K562 (cell line): Measurements from ENCODE around the gene DRC3. TPM values are rescaled to one million over a fixed set of nuclear protein-coding genes. Genes with fewer than 3 reads are reported as not detected.

Source experiments
- ATAC-seq: fragments of 200-7000 bp; cut with Tn5 transposase; 3 replicates; pipeline ENCODE4 v1.9.1; 2020; ENCODE audit warnings: moderate library complexity
- BruUV-seq: library from RNA; stranded (reverse); fragments of 400-500 nt; replicated peaks from 2 replicates; lab custom pipeline; 2021; lab: Mats Ljungman, UMichigan
- CTCF ChIA-PET: fragments of 300-600 bp; formaldehyde crosslinking; extraction: SDS; loops from one replicate; lab custom pipeline; 2021; ENCODE audit warnings: low intra/inter-chr PET ratio; lab: Yijun Ruan, JAX
- POLR2A ChIA-PET: fragments of 300-600, 350-650 bp; sonication (Branson Sonifier 250); formaldehyde crosslinking; extraction: SDS; loops from one replicate; lab custom pipeline; 2021; ENCODE audit warnings: antibody characterized with exemption, inconsistent platforms; lab: Yijun Ruan, JAX
- DNase-seq, 4 experiments: peaks; one replicate each; pipeline versions ENCODE4 v3.0.0 to v3.0.0-alpha.2; 2011 to 2018; ENCODE audit warnings: low spot score in 3 of 4, mixed read lengths in 3 of 4; ENCODE audit errors: extremely low read depth in 1 of 4
- FAIRE-seq: peaks from 2 replicates; lab custom pipeline; 2011; peaks lifted over from hg19 to GRCh38; lab: Jason Lieb, UNC
- H2AFZ ChIP-seq: 2 replicates; pipeline ENCODE4 v1.6.0; 2011; ENCODE audit warnings: low read depth, low read length, control low read depth, inconsistent platforms
- H3K27ac ChIP-seq: fragments of 200-600 bp; 3 replicates; pipeline ENCODE4 v1.8.0; 2011; ENCODE audit warnings: low read depth, mild to moderate bottlenecking, control low read depth, inconsistent platforms, low read length, moderate library complexity, mixed read lengths; ENCODE audit errors: extremely low read depth
- H3K27me3 ChIP-seq, 2 experiments: fragments of 300-600 bp in 1 of 2; 2 replicates in 1 of 2; 3 replicates in 1 of 2; pipeline versions ENCODE4 v1.6.0 to v1.8.0; 2011; ENCODE audit warnings: inconsistent platforms in 2 of 2, low read length in 2 of 2, mild to moderate bottlenecking in 1 of 2, mixed read lengths in 1 of 2, moderate library complexity in 1 of 2; ENCODE audit not compliant: control insufficient read depth in 2 of 2, insufficient read depth in 2 of 2
- H3K36me3 ChIP-seq: fragments of 300-600 bp; 3 replicates; pipeline ENCODE4 v1.8.0; 2011; ENCODE audit warnings: mild to moderate bottlenecking, low read length, inconsistent platforms; ENCODE audit not compliant: control insufficient read depth, insufficient read depth
- H3K4me1 ChIP-seq, 2 experiments: fragments of 200-600 bp in 1 of 2; replicated peaks in 1 of 2; 2 replicates in 1 of 2; 3 replicates in 1 of 2; pipeline versions ENCODE4 v1.5.1 to v1.8.0; 2011; ENCODE audit warnings: inconsistent platforms in 2 of 2, low read length in 2 of 2, mild to moderate bottlenecking in 1 of 2, mixed read lengths in 1 of 2, moderate library complexity in 1 of 2; ENCODE audit not compliant: control insufficient read depth in 2 of 2, insufficient read depth in 2 of 2
- H3K4me2 ChIP-seq: 2 replicates; pipeline ENCODE4 v1.6.1; 2011; ENCODE audit warnings: low read length, control low read depth, inconsistent platforms, mixed read lengths; ENCODE audit not compliant: insufficient read depth
- H3K4me3 ChIP-seq: fragments of 200-600 bp; sonication (generic), shearing (Covaris generic); 2 replicates; pipeline ENCODE4 v1.5.1; 2016; ENCODE audit warnings: control low read depth, inconsistent platforms
- H3K79me2 ChIP-seq: fragments of 200-600 bp; 3 replicates; pipeline ENCODE4 v1.8.0; 2011; ENCODE audit warnings: low read length, inconsistent platforms; ENCODE audit not compliant: control insufficient read depth, insufficient read depth
- H3K9ac ChIP-seq, 2 experiments: 2 replicates each; pipeline versions ENCODE4 v1.6.0 to v1.6.1; 2011; ENCODE audit warnings: low read depth in 2 of 2, low read length in 2 of 2, control low read depth in 1 of 2, inconsistent platforms in 1 of 2, mild to moderate bottlenecking in 1 of 2, mixed read lengths in 1 of 2; ENCODE audit not compliant: insufficient read depth in 1 of 2
- H3K9me1 ChIP-seq: one replicate; pipeline ENCODE4 v1.6.0; 2011; ENCODE audit warnings: inconsistent platforms, mild to moderate bottlenecking, low read length, moderate library complexity; ENCODE audit not compliant: control insufficient read depth, insufficient read depth
- H3K9me3 ChIP-seq: replicated peaks from 2 replicates; pipeline ENCODE4 v1.5.1; 2011; ENCODE audit warnings: low read depth, low read length, inconsistent platforms; ENCODE audit not compliant: control insufficient read depth, insufficient read depth
- H4K20me1 ChIP-seq: replicated peaks from 2 replicates; pipeline ENCODE4 v1.6.1; 2011; ENCODE audit warnings: low read length, inconsistent platforms, mixed read lengths; ENCODE audit not compliant: control insufficient read depth, insufficient read depth
- C11orf30 ChIP-seq: fragments of 450-650 bp; IDR thresholded peaks from 2 replicates; pipeline ENCODE4 v1.6.1; 2016; ENCODE audit warnings: low read depth, mild to moderate bottlenecking
- CBX3 ChIP-seq, 2 experiments: IDR thresholded peaks; 1 replicate in 1 of 2; 2 replicates in 1 of 2; pipeline ENCODE4 v1.6.1; 2012; ENCODE audit warnings: inconsistent platforms in 2 of 2, low read length in 2 of 2, borderline replicate concordance in 1 of 2, control low read depth in 1 of 2
- CREB5 ChIP-seq: fragments of 250-450 bp; sonication (Bioruptor Pico); IDR thresholded peaks from 2 replicates; pipeline ENCODE4 v1.5.0; 2020; ENCODE audit warnings: mild to moderate bottlenecking
- EP400 ChIP-seq: fragments of 450-650 bp; IDR thresholded peaks from 2 replicates; pipeline ENCODE4 v1.6.1; 2017; ENCODE audit warnings: antibody characterized with exemption, mild to moderate bottlenecking, moderate library complexity
- FOSL1 ChIP-seq: fragments of 200-800 bp; sonication (Bioruptor generic); conservative IDR thresholded peaks from 2 replicates; pipeline ENCODE4 v1.6.1; 2016; ENCODE audit warnings: missing genetic modification characterization, missing compliant biosample characterization
- MAFG ChIP-seq: fragments of 450-650 bp; conservative IDR thresholded peaks from 2 replicates; pipeline ENCODE4 v1.6.1; 2016; ENCODE audit warnings: missing genetic modification characterization, missing compliant biosample characterization
- MAFK ChIP-seq: IDR thresholded peaks from 2 replicates; pipeline ENCODE4 v1.6.1; 2011; ENCODE audit warnings: low read length, improper control_type of control experiment
- MAZ ChIP-seq, 2 experiments: fragments of 450-650 bp in 1 of 2; sonication (generic) in 1 of 2; formaldehyde crosslinking; IDR thresholded peaks in 1 of 2; conservative IDR thresholded peaks in 1 of 2; 2 replicates each; pipeline versions ENCODE4 v1.4.0 to v1.5.0; 2020; ENCODE audit warnings: mild to moderate bottlenecking in 1 of 2, missing genetic modification reagents in 1 of 2
- MNT ChIP-seq, 2 experiments: fragments of 450-650 bp; conservative IDR thresholded peaks; 2 replicates each; pipeline ENCODE4 v1.6.1; 2017; ENCODE audit warnings: mild to moderate bottlenecking in 2 of 2, moderate library complexity in 2 of 2
- NFE2 ChIP-seq: IDR thresholded peaks from 2 replicates; pipeline ENCODE4 v1.6.1; 2014; ENCODE audit warnings: antibody characterized with exemption, low read depth
- PHB ChIP-seq: fragments of 250-450 bp; sonication (Bioruptor Pico); IDR thresholded peaks from 2 replicates; pipeline ENCODE4 v1.5.0; 2021
- RBM22 ChIP-seq: fragments of 200-400 bp; formaldehyde crosslinking; IDR thresholded peaks from 2 replicates; pipeline ENCODE4 v1.6.1; 2018; ENCODE audit warnings: low read length, low read depth; ENCODE audit not compliant: poor library complexity, severe bottlenecking
- ZNF586 ChIP-seq: fragments of 450-650 bp; formaldehyde crosslinking; conservative IDR thresholded peaks from 2 replicates; pipeline ENCODE4 v1.4.0; 2020; ENCODE audit warnings: mild to moderate bottlenecking, moderate library complexity
- ZZZ3 ChIP-seq: fragments of 450-650 bp; IDR thresholded peaks from 2 replicates; pipeline ENCODE4 v1.6.1; 2016; ENCODE audit warnings: antibody characterized with exemption, mild to moderate bottlenecking, moderate library complexity
- WGBS: fragments of 100-300 bp; shearing (Covaris generic); methylation state at CpG from one replicate; pipeline ENCODE4 v1.1.6; 2016; ENCODE audit warnings: low coverage, mixed read lengths; ENCODE audit not compliant: insufficient coverage; ENCODE audit errors: missing lambda C conversion rate; 5-methylcytosine and 5-hydroxymethylcytosine counted together
- in situ Hi-C: fragments of 300-500 bp; cut with MboI; formaldehyde crosslinking; loops from 4 replicates; pipeline ENCODE4 v1.15.0; 2018; ENCODE audit warnings: inconsistent platforms, mixed read lengths
- intact Hi-C: fragments of 100-400 bp; cut with micrococcal nuclease; formaldehyde crosslinking; loops from 2 replicates; pipeline ENCODE4 v1.14.2; 2022
- polyA plus RNA-seq, 8 experiments: library from polyadenylated mRNA; depleted of rRNA in 4 of 8; stranded (reverse) in 5 of 8; unstranded in 3 of 8; fragments of >200 nt; fragmentation: Nextera tagmentation in 2 of 8; fragmentation: Illumina TruSeq in 1 of 8; extraction: Ambion mirVana in 2 of 8; extraction: Trizol in 1 of 8; gene quantifications; 2 replicates each; pipeline versions ENCODE4 v1.2.1 to v1.2.3, GENCODE V29; 2011 to 2014; ENCODE audit warnings: inconsistent platforms in 1 of 8, missing spikeins in 1 of 8
- total RNA-seq, 7 experiments: library from RNA; depleted of rRNA in 6 of 7; stranded (reverse); fragments of >200 nt in 6 of 7; fragmentation: Illumina TruSeq in 2 of 7; extraction: Trizol in 2 of 7; gene quantifications; 2 replicates each; pipeline versions ENCODE4 v1.2.1 to v1.2.3, GENCODE V29; 2011 to 2021; ENCODE audit warnings: low replicate concordance in 1 of 7
- TF ChIP-seq, protein P1 (sequence below), 2 experiments: fragments of 450-650 bp in 1 of 2; sonication (generic) in 1 of 2; formaldehyde crosslinking in 1 of 2; IDR thresholded peaks in 1 of 2; conservative IDR thresholded peaks in 1 of 2; 2 replicates each; pipeline versions ENCODE4 v1.6.1 to v1.8.1; 2016 to 2023; ENCODE audit warnings: mild to moderate bottlenecking in 2 of 2, moderate library complexity in 2 of 2, inconsistent platforms in 1 of 2, missing genetic modification reagents in 1 of 2
- TF ChIP-seq, protein P2 (sequence below): sonication (generic); formaldehyde crosslinking; IDR thresholded peaks from 2 replicates; pipeline ENCODE4 v1.8.1; 2023; ENCODE audit warnings: mild to moderate bottlenecking, missing genetic modification reagents

DRC3 gene
- total and polyA plus RNA-seq, 9 of the 15 experiments (the other 6 are each of a cell fraction or from before 2014, with no cell fraction given): 0.10 to 0.84 (median 0.30) TPM; not detected in 3

- Histone ChIP-seq H3K9me1 (peaks cover 3% of the 10 kb centered on the region), H3K27ac (no peak overlapping the region; the same call in 2 of the 3 replicates), H2AFZ (no peak overlapping the region), H3K9ac (no peak overlapping the region), H3K9me3 (no peaks in the 10 kb centered on the region), H3K36me3 (peaks cover 22% of the 10 kb centered on the region; the same call in 2 of the 3 replicates), H3K4me2 (no peak overlapping the region), H4K20me1 (no peaks in the 10 kb centered on the region; the same call in 1 of the 2 replicates), H3K4me1 (peaks cover 0 to 12% of the 10 kb centered on the region in 2 experiments; a peak in 3 of 5 replicates), H3K4me3 (no peak overlapping the region), H3K27me3 (no peaks in the 10 kb centered on the region), H3K79me2 (no peaks in the 10 kb centered on the region)
- BruUV-seq: no TSS peak
- FAIRE-seq: peak; percentile 26
- ChIA-PET POLR2A (interaction anchor here (0.8 to 1.2 kb wide), 3 partner anchors 10 to 187 kb away, joined by 3 to 5 read pairs (median 4); no protein-coding TSS in a partner anchor), CTCF (interaction anchor here (0.5 kb wide), 1 partner anchor 135 kb away, joined by 3 read pairs; no protein-coding TSS in a partner anchor)
- ATAC-seq: peak; percentile 65
- intact Hi-C loops: no loop called here
- DNase-seq: peak in 1 of 4 experiments; percentile 40
- in situ Hi-C loops: loop anchor here (5.0 kb wide), 1 partner anchor 143 kb away; no protein-coding TSS in a partner anchor
- 6% methylated on average over 2 of the region's 5 CpGs for WGBS
- TF ChIP-seq MNT (conservative IDR thresholded peaks at IDR 0.05): 0 out of 4 replicates have a peak, but pooled peaks of 1 of the 2 experiments have one; percentile 18
- peak; percentile 44; the same call in 1 of the 2 replicates for TF ChIP-seq C11orf30
- TF ChIP-seq CBX3 (IDR thresholded peaks at IDR 0.05; ENCODE audit: borderline replicate concordance in 1 of 2, low read length in 2 of 2): no peak
- peak; percentile 47 for TF ChIP-seq NFE2
- TF ChIP-seq EP400: no peak
- peak; percentile 43; the same call in 1 of the 2 replicates for TF ChIP-seq MAFK
- peak; percentile 36; the same call in 1 of the 2 replicates for TF ChIP-seq MAFG (tag)
- TF ChIP-seq, protein P1, sequence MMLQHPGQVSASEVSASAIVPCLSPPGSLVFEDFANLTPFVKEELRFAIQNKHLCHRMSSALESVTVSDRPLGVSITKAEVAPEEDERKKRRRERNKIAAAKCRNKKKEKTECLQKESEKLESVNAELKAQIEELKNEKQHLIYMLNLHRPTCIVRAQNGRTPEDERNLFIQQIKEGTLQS (IDR thresholded peaks at IDR 0.05): no peak
- TF ChIP-seq, protein P1 (CRISPR knock-in tag; conservative IDR thresholded peaks at IDR 0.05): no peak
- TF ChIP-seq ZNF586 (CRISPR knock-in tag): no peak
- TF ChIP-seq, protein P2, sequence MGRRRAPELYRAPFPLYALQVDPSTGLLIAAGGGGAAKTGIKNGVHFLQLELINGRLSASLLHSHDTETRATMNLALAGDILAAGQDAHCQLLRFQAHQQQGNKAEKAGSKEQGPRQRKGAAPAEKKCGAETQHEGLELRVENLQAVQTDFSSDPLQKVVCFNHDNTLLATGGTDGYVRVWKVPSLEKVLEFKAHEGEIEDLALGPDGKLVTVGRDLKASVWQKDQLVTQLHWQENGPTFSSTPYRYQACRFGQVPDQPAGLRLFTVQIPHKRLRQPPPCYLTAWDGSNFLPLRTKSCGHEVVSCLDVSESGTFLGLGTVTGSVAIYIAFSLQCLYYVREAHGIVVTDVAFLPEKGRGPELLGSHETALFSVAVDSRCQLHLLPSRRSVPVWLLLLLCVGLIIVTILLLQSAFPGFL (CRISPR knock-in tag): no peak
- no peak for TF ChIP-seq MAZ (CRISPR knock-in tag; conservative IDR thresholded peaks at IDR 0.05 in 1 of 2, IDR thresholded peaks at IDR 0.05 in 1 of 2)
- TF ChIP-seq PHB (CRISPR knock-in tag): no peak
- no peak for TF ChIP-seq ZZZ3
- no peak for TF ChIP-seq CREB5 (CRISPR knock-in tag)
- peak; percentile 31; the same call in 1 of the 2 replicates for TF ChIP-seq FOSL1 (tag)
- no peak for TF ChIP-seq RBM22
Observed at GRCh38 chr17:18025241-18025944, 52.7 kb downstream of the DRC3 start.
